ENCODE measurements around the gene PKDCC.
"Not testable (repeated sequence)": the region's sequence is repeated elsewhere in the genome, so short reads cannot be mapped to it uniquely, and the experiment has no call there.

The PKDCC gene

DNA sequence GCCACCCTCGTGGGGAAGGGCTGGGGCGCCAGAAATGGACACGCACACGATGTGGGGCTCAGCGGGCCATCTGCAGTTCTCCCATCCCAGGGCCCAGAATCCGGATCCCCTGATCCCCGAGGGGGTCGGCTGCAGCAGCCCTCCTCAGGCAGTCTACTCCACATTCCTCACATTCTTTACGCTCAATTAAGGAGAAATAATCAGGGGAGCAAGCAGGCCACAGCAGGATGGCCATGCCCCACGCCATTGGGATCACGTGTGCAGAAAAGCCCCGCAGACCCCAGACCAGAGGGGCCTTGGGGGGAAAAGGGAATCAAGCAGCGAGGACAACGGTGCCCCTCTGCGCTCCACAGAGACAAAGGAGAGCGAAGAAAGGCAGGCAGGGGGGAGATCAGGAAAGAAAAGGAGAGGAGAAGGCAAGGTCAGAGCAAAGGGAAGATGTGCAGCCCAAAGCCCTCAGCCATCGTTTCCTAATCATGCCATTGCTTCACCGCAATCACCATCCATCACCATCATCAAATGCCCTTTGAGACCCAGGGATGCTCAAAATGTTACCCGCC is 17.5 kb upstream of the PKDCC start:
- FAIRE-seq: no peak
- no peak for DNase-seq (ENCODE audit: extremely low spot score, insufficient read length, low read depth)

DNA sequence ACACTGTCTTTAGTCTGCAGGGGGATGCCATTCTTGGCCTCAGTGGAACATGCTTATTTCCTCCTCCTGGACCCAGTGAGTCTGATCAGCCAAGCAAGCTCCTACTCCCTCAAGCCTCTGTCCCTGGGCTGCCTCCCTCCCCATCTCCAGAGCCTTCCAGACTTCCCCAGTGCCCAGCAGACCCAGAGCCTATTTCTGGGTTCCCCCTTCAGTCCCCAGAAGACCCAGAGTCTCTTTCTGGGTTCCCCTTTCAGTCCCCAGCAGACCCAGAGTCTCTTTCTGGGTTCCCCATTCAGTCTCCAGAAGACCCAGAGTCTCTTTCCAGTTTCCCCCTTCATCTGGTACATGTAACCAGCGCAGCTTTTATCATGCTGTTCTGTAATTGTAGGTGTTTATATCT is 17.0 kb upstream of the PKDCC start:
- DNase-seq (ENCODE audit: extremely low spot score, insufficient read length, low read depth) (no peak), FAIRE-seq (no peak)

DNA sequence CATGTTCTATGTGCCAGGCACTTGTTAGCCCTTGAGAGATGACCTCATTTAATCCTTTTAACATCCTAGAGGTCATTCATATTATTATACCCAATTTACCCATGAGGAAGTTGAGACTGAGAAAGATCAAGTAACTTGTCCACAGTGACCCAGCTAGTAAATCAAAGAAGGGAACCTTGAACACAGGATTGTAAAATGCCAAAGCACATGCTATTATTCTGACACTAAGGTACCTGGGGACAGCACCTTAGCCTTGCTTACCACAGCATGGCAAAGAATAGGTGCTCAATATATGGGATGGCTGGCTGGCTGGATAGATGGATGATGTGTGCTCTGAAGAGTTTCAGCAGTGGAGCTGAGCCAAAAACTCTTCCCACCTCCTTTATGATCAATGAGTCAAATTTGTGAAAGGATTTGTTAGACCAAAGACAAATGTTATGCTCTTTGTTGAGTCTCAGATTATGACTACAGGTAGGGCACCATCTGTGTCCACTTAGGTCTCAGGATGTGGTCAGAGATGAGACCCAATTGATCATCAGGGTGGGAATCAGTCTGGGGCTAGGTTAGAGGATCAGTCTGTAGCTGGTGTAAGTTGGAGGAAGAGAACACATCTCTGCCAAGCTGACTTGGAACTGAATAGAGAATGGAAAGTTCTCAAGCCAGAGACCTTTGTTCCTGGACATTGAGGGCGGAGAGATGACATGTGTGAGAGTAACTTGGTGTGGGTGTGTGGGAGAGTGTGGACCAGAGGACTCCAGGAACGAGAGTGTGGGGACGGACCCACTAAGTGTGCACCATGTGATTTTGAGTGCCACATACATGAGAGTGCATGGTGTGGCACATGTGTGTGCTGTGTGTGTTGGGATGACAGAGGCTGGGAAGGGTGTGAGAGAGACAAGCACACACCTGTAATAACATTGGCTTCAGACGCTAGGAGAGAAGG is 16.3 kb upstream of the PKDCC start:
- DNase-seq (ENCODE audit: extremely low spot score, insufficient read length, low read depth): no peak
- FAIRE-seq: no peak

DNA sequence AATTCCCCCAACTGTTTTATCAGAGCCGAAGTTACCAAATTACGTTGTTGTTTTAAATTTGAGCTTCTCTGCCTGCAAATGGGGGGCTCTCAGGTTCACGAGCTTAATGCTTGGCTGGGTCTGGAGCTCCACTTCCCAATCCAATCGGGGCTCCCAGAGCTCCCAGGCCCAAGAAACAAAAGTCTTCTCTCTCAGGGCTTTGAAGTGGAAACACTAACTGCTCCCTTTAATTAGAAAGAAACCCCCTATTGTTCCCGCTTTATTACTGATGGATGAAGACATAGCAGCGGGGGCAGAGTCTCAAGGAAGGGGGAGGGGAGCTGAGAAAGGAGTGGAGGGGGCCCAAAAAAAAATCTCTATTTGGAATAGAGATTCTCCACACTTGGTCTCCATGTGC is 15.6 kb upstream of the PKDCC start:
- FAIRE-seq: no peak
- DNase-seq (ENCODE audit: extremely low spot score, insufficient read length, low read depth): no peak

DNA sequence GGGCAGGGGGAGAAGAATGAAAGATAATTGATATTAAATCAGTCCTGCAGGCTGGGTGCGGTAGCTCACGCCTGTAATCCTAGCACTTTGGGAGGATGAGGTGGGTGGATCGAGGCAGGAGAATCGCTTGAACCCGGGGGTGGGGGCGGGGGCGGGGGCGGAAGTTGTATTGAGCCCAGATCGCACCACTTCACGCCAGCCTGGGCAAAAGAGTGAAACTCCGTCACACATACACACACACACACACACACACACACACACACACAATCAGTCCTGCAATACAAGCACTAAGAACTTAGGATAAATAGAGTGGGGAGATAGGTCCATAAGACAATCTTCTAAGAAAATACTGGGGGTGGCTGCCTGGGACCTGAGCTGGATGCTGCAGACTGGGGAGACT is 15.1 kb upstream of the PKDCC start:
- FAIRE-seq (no peak), DNase-seq (ENCODE audit: extremely low spot score, insufficient read length, low read depth) (no peak)

DNA sequence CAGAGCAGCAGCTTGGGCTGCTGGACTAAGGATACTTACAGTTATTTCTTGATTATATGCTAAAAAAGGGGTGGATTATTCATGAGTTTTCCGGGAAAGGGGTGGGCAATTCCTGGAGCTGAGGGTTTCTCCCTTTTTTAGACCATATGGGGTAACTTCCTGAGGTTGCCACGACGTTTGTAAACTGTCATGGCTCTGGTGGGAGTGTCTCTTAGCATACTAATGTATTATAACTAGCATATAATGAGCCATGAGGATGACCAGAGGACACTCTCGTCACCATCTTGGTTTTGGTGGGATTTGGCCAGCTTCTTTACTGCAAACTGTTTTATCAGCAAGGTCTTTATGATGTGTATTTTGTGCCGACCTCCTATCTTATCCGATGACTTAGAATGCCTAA is 13.7 kb upstream of the PKDCC start:
- DNase-seq (ENCODE audit: extremely low spot score, insufficient read length, low read depth); FAIRE-seq: not testable (repeated sequence)

DNA sequence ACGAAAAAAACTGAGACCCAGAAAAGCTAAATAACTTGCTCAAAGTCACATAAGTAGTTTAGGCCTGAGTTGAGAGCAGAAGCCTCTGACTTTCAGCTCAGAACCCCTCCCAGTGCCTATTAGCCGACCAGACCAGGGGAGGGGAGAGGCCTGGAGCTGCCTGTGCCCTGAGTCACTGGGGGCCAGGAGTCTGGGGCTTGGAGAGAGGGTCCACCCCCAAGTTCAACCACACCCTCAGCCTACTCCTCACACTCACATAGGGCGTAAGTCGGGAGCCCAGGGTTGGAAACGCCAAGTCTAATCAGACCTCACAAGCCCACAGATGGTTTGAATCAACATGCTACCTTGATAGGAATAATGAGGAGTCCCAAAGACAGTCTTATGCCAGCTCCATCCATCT is 12.6 kb upstream of the PKDCC start:
- FAIRE-seq: no peak
- no peak for DNase-seq (ENCODE audit: extremely low spot score, insufficient read length, low read depth)

DNA sequence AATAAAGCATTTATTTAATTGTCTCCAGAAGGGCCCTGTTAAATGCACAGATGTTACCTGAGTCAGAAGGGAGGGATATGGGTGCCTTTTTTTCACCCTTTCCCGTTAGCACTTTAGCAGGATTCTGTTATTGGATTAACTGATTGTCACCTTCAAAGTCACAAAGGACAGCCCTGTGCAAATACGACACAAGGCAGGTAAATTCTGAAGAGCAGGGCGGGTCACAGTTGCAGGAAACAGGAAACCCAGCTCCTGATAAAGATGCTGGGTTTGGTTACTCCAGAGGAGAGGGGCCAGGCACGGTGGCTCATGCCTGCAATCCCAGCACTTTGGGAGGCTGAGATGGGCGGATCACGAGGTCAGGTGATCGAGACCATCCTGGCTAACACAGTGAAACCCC is 11.4 kb upstream of the PKDCC start:
- DNase-seq (ENCODE audit: extremely low spot score, insufficient read length, low read depth) (no peak), FAIRE-seq (no peak)

DNA sequence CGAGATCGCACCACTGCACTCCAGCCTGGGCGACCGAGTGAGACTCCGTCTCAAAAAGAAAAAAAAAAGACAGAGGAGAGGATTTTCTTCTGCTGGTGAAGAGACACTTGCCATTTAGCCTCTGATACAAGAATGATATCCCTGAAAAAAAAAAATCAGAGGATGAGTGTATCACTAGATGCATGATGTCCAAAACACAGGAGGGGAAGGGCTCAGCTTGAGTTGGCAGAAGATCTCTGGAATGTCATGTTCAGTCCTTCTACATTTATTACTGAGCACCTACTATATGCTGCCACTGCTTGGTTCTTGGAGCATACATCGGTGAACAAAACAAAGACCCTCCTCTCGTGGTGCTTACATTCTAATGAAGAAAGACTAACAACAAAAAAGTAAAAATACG is 10.9 kb upstream of the PKDCC start:
- no peak for FAIRE-seq

DNA sequence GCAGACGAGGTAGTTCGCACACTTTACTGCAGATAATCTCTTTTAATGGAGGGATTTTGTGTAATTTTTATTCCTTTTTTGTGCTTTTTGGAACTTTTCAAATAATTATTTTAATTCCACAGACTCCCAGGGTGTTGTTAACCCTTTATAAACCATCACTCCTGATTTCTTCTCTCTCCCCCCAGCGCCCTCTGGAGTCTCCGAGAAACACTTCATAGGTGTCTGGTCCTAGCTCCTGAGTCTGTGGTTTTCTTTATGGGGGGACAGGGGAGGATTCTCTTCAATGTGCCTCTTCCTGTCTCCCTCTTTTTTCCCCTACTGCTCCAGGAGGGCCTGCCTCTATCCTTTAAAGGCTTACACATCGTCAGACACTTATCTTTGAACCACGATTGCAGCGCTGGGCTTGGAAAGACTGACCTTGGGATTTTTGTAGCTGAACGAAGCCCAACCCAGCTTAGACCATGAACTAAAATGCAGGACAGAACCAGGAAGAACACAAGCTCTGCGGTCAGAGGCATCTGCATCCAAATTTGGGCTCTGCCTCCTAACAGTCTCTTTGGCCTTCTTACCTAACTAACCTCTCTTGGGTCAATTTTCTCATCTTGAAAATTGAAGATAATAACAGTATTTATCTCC is 7.1 kb upstream of the PKDCC start:
- FAIRE-seq (no peak), DNase-seq (ENCODE audit: extremely low spot score, insufficient read length, low read depth) (no peak)

More for the DNA sequence above, 10.9 kb upstream of the PKDCC start:
- DNase-seq (ENCODE audit: extremely low spot score, insufficient read length, low read depth): no peak

DNA sequence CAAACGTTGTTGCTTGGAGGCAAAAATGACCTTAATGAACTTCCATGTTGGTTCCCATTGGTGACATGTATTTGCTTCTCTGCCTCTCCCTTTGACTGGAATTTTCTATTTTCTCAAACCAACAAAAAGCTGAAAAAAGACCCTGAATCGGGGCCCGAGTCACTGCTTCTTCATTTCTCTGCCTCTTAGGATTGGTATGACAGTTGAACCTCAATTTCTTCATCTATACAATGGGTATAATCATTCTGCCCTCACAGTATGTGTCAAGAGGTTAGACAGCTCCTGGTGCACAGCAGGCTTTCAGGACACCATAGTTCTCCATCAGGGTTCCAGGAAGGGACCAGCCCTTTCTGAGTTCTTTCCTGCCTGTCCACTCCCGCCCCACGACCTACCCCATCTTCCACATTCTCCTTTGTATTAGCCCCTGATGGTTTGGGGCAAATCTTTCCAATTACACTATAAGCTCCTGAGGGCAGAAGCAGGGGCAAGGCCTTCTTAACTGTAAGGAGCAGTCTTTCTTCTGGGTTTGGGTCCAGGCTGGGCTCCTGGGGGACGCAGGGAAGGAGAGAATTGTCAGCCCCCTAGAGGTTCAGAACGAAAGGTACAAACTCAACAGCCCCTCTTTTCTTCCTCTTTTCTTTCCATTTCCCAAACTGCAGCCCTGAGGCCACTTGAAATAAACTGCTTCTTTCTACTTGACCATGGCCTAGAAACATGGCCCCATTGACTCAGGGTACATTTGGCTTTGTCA is 6.3 kb upstream of the PKDCC start:
- no peak for DNase-seq (ENCODE audit: extremely low spot score, insufficient read length, low read depth)

DNA sequence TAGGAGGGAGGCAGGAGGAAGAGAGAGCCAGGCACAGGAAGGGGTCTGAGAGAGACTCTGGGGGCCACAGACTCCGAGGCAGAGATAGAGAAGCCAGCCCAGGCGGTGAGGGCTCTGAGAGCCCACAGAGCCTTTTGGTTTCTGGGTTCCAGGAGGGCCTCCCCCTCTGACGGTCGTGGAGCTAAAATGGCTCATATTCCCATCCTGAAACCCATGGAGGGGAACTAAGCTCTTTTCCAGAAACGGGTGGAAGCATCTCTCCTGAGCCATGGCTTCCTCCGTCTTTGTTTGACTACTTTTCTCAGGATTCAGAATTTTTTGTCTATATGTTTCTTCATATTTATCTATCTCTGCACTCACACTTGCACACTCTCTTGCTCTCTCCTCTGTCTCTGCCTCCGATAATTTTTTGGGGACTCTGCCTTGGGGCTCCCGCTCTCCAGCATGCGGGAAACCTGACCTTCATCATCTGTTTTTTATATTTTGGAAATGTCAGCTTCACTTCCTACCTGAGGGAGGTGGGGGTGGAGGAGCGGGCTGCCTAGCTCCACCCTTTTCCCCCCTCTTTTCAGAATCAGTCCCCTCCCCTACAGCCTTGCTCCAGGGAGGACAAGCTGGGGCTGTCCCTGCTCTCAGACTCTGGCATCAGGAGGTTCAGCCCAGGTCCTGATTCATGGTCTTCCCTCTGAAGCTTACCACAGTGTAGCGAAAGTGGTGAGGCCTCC is 5.0 kb upstream of the PKDCC start:
- no peak for FAIRE-seq

More for the DNA sequence above, 6.3 kb upstream of the PKDCC start:
- FAIRE-seq: no peak

DNA sequence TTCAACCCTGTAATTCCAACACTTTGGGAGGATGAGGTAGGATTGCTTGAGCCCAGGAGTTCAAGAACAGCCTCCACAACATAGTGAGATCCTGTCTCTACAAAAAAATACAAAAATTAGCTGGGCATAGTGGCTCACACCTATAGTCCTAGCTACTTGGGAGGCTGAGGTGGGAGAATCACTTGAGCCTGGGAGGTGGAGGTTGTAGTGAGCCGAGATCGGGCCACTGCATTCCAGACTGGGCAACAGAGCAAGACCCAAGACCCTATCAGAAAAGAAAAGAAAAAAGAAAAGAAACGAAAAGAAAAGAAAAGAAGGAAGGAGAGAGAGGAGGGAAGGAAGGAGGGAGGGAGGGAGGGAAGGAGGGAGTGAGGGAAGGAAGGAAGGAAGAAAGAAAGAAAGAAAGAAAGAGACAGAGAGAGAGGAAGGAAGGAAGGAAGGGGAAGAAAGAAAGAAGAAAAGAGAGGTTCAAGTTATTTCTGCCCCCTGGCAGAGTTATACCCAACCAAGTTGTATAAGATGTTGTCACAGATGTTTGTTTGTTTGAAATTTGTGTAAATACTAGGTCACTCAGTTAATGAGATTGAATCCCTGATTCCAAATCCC is 3.9 kb upstream of the PKDCC start:
- FAIRE-seq: no peak
- DNase-seq (ENCODE audit: extremely low spot score, insufficient read length, low read depth): no peak

More for the DNA sequence above, 5.0 kb upstream of the PKDCC start:
- DNase-seq (ENCODE audit: extremely low spot score, insufficient read length, low read depth): no peak

DNA sequence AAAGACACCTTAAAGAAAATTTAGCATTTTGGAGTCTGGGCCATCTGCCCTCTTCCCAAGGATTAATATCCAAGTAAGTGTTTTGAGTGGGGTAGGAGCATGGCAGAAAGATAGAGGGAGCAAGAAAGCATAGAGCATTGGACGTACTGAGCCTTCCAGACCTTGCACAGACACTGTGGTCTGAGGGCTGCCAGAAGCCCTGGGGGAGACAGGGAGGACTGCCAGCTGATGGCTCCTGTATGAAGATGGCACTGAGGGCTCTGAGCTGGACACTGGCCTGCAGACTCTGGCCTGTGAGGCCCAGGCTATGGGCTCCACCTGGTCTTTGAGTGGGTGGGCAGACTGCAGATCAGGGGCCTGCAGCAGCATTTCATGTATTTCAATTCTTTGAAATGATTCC is 2.9 kb upstream of the PKDCC start:
- DNase-seq (ENCODE audit: extremely low spot score, insufficient read length, low read depth) (no peak), FAIRE-seq (no peak)

DNA sequence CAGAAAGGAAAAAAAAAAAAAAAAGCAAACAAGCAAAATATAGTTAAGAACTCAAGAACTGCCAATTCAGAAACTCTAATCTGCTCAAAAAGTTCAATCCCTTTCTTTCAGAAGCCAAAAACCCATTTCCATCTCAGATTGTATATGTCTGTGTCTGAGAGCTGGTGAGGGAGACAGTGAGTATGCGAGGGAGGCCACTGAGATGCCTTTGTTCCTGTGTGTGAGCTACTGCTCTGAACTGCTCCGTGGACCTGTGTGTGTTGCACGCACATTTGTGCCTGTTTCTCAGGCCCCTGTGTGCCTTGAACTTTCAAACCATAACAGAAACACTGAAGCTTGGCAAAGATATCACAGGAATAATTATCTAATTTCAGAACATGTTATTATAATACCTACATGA is 2.5 kb upstream of the PKDCC start:
- FAIRE-seq (no peak), DNase-seq (ENCODE audit: extremely low spot score, insufficient read length, low read depth) (no peak)

DNA sequence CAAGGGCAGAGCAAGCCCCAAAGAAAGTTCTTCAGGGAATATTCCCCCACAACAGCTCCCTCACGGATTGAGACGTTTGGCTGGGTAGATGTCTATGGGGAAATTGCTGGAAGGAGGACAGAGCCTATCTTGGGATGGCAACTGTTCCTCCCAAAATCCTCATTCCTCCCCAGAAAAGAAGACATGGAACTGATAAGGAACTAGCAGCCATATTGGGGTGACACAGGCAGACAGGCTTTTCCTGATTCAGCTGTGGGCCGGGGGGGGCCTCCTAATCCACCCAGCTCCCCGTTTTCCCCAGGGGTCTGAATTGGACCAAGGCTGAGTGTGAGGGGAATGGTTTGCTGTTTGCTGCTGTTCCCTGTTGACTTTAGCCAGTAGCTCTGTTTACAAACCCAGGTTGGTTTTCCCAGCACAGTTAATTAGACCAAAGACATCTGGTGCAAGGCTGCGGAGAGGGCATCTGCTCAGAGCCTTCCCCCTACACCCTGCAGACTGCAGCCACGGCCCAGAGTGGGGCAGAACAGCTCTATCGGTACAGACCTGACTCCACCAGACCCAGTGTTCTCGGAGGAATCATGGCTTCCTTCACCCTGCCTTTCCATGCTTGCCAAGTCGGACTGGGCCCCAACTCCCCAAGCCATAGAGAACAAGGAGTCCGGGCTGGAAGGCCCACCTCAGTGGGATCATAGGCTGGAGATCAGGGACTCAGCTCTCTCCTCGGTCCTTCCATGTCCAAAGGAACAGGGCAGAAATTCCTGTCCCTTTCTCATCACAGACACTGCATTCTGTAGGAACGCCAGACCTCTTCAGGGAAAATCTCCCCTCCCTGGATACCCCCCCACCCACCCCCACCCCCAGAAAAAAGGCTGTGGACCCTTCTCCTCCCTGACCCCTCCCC is 1.7 kb upstream of the PKDCC start:
- no peak for DNase-seq (ENCODE audit: extremely low spot score, insufficient read length, low read depth)
- FAIRE-seq: no peak

DNA sequence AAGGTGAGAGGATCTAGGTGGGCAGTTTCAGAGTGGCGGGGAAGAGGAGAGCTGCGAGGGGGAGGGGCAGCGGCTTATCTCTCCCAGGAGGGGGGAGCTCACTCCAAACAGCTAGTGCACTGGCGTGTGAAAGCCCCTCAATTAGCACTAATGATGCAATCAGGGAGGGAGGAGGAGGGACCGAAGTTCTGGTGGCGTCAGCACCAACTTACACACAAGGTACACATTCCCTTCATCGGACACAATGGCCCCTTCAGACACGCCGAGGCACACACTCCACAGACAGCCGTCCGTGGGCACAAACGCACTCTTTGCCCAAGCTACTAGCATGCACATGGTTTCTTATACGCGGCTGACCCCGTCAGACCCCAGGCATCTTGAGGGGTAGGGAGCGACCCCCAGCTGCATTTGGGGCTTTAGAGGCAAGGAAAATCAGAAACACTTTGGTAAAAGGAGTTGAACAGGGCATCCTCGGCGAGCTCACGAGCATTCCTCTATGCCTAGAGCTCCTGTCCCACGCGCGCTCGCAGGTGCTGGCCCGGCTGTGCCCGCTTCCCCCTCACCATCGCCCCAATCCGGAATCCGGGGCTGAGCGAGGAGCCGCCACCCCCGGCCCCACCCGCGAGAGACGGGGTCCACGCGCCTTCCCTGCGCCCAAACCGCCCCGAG is 868 bp upstream of the PKDCC start:
- DNase-seq (ENCODE audit: extremely low spot score, insufficient read length, low read depth): no peak
- no peak for FAIRE-seq

Data from GM18507 (cell line).